HCT116 (cell line): Measurements from ENCODE around the gene HOGA1.

ENCODE experiments used
- EZH2 ChIP-seq: fragments of 200-600 bp; sonication (generic); IDR thresholded peaks from 2 replicates; pipeline ENCODE4 v1.6.1; 2017; ENCODE audit warnings: antibody characterized with exemption, mixed run types
- TF ChIP-seq, protein P1 (sequence below), 3 experiments: fragments of 200-600 bp in 1 of 3; sonication (generic) in 1 of 3; IDR thresholded peaks in 2 of 3; conservative IDR thresholded peaks in 1 of 3; 2 replicates each; pipeline ENCODE4 v1.5.1; 2012 to 2017; ENCODE audit warnings: low read depth in 2 of 3, low read length in 2 of 3, antibody characterized with exemption in 1 of 3, borderline replicate concordance in 1 of 3, control low read depth in 1 of 3, mild to moderate bottlenecking in 1 of 3, mixed read lengths in 1 of 3, mixed run types in 1 of 3, moderate library complexity in 1 of 3; ENCODE audit not compliant: insufficient read depth in 1 of 3

DNA sequence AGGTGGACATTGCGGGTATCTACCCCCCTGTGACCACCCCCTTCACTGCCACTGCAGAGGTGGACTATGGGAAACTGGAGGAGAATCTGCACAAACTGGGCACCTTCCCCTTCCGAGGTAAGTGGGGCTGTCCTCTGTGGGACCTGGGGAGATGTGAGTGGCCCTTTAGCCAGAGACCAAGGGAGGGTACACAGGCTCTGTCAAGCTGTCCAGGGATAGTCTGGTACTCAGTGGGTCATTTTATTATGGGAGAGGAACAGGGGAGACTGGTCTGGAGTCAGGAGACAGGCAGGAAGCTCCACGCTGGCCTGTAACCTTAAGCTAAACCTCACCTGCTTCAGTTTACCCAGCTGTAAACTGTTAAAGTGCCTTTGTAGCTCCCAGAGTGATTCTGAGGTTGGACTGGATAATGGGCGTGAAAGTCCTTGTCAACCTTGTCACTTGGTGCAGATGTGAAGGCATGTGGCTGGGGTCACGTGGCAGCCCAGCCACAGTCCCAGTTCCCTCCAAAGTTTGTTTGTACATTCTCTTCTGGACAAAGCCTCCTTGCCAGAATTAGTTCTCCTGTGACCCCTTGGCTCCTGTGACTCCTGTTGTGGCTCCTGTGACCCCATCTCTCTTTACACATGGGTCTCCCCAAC is 729 bp downstream of the HOGA1 start:
- TF ChIP-seq, protein P1, sequence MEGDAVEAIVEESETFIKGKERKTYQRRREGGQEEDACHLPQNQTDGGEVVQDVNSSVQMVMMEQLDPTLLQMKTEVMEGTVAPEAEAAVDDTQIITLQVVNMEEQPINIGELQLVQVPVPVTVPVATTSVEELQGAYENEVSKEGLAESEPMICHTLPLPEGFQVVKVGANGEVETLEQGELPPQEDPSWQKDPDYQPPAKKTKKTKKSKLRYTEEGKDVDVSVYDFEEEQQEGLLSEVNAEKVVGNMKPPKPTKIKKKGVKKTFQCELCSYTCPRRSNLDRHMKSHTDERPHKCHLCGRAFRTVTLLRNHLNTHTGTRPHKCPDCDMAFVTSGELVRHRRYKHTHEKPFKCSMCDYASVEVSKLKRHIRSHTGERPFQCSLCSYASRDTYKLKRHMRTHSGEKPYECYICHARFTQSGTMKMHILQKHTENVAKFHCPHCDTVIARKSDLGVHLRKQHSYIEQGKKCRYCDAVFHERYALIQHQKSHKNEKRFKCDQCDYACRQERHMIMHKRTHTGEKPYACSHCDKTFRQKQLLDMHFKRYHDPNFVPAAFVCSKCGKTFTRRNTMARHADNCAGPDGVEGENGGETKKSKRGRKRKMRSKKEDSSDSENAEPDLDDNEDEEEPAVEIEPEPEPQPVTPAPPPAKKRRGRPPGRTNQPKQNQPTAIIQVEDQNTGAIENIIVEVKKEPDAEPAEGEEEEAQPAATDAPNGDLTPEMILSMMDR (IDR thresholded peaks at IDR 0.05 in 2 of 3, conservative IDR thresholded peaks at IDR 0.05 in 1 of 3; ENCODE audit: borderline replicate concordance in 1 of 3, insufficient read depth in 1 of 3, low read depth in 2 of 3, low read length in 2 of 3) = no peak
- no peak for TF ChIP-seq EZH2
